Loucy (cell line): ENCODE data around the gene CHRND.

Experiments used
- H2AFZ ChIP-seq: fragments of 200-600 bp; sonication (generic); 2 replicates; pipeline ENCODE4 v1.6.0; 2016; ENCODE audit warnings: antibody characterized with exemption, mild to moderate bottlenecking, low read length, moderate library complexity
- H3F3A ChIP-seq: fragments of 200-600 bp; 2 replicates; pipeline ENCODE4 v1.6.0; 2016; ENCODE audit warnings: antibody characterized with exemption, low read depth, mild to moderate bottlenecking
- H3K27me3 ChIP-seq: fragments of 200-600 bp; sonication (generic); 2 replicates; pipeline ENCODE4 v1.6.1; 2014; ENCODE audit warnings: low read length, mild to moderate bottlenecking; ENCODE audit not compliant: insufficient read depth, poor library complexity, severe bottlenecking
- H3K36me3 ChIP-seq: fragments of 200-600 bp; sonication (generic); 2 replicates; pipeline ENCODE4 v1.6.1; 2016; ENCODE audit warnings: low read length; ENCODE audit not compliant: insufficient read depth
- H3K4me1 ChIP-seq: fragments of 200-600 bp; sonication (generic); 2 replicates; pipeline ENCODE4 v1.5.1; 2014; ENCODE audit warnings: low read length, mild to moderate bottlenecking; ENCODE audit not compliant: insufficient read depth, poor library complexity, severe bottlenecking
- H3K4me2 ChIP-seq: fragments of 200-600 bp; sonication (generic); 2 replicates; pipeline ENCODE4 v1.6.0; 2014; ENCODE audit warnings: antibody characterized with exemption, low read length, low read depth, mild to moderate bottlenecking; ENCODE audit not compliant: poor library complexity, severe bottlenecking
- H3K4me3 ChIP-seq: fragments of 200-600 bp; sonication (generic); 2 replicates; pipeline ENCODE4 v1.5.1; 2014; ENCODE audit warnings: low read length, mild to moderate bottlenecking, mixed read lengths; ENCODE audit not compliant: poor library complexity, severe bottlenecking
- H3K79me2 ChIP-seq: fragments of 200-600 bp; sonication (generic); 2 replicates; pipeline ENCODE4 v1.6.1; 2014; ENCODE audit warnings: low read length; ENCODE audit not compliant: insufficient read depth
- H3K9ac ChIP-seq: fragments of 200-600 bp; sonication (generic); 2 replicates; pipeline ENCODE4 v1.6.0; 2014; ENCODE audit warnings: mild to moderate bottlenecking, low read depth, low read length, moderate library complexity; ENCODE audit not compliant: poor library complexity, severe bottlenecking
- H3K9me2 ChIP-seq: fragments of 200-600 bp; sonication (generic); replicated peaks from 2 replicates; pipeline ENCODE4 v1.6.1; 2016; ENCODE audit warnings: low read depth, low read length, mixed read lengths
- H3K9me3 ChIP-seq: fragments of 200-600 bp; sonication (generic); 2 replicates; pipeline ENCODE4 v1.6.1; 2014; ENCODE audit warnings: mild to moderate bottlenecking, antibody characterized with exemption, low read length, low read depth; ENCODE audit not compliant: insufficient read depth
- H4K20me1 ChIP-seq: fragments of 200-600 bp; sonication (generic); 2 replicates; pipeline ENCODE4 v1.6.0; 2014; ENCODE audit warnings: antibody characterized with exemption, low read length, mild to moderate bottlenecking; ENCODE audit not compliant: insufficient read depth, poor library complexity, severe bottlenecking
- EZH2phosphoT487 ChIP-seq: fragments of 200-600 bp; IDR thresholded peaks from 2 replicates; pipeline ENCODE4 v1.6.1; 2018; ENCODE audit warnings: antibody characterized with exemption, mild to moderate bottlenecking, moderate library complexity, borderline replicate concordance
- TF ChIP-seq, protein P1 (sequence below): fragments of 200-600 bp; sonication (generic); conservative IDR thresholded peaks from 2 replicates; pipeline ENCODE4 v1.5.1; 2014; ENCODE audit warnings: mild to moderate bottlenecking, antibody characterized with exemption, low read length

CHRND gene

GRCh38 chr2:232520489-232520888 is 5.5 kb upstream of the CHRND start:
- Histone ChIP-seq H3K4me1 (no peaks in the 10 kb centered on the region), H4K20me1 (no peaks in the 10 kb centered on the region), H3K4me2 (no peak overlapping the region), H3K27me3 (no peaks in the 10 kb centered on the region), H3F3A (no peaks in the 10 kb centered on the region), H3K9me2 (no peaks in the 10 kb centered on the region), H3K4me3 (no peak overlapping the region), H3K9ac (no peak overlapping the region), H2AFZ (no peak overlapping the region), H3K79me2 (no peaks in the 10 kb centered on the region), H3K36me3 (no peaks in the 10 kb centered on the region), H3K9me3 (no peaks in the 10 kb centered on the region)
- TF ChIP-seq EZH2phosphoT487, result no peak
- TF ChIP-seq, protein P1, sequence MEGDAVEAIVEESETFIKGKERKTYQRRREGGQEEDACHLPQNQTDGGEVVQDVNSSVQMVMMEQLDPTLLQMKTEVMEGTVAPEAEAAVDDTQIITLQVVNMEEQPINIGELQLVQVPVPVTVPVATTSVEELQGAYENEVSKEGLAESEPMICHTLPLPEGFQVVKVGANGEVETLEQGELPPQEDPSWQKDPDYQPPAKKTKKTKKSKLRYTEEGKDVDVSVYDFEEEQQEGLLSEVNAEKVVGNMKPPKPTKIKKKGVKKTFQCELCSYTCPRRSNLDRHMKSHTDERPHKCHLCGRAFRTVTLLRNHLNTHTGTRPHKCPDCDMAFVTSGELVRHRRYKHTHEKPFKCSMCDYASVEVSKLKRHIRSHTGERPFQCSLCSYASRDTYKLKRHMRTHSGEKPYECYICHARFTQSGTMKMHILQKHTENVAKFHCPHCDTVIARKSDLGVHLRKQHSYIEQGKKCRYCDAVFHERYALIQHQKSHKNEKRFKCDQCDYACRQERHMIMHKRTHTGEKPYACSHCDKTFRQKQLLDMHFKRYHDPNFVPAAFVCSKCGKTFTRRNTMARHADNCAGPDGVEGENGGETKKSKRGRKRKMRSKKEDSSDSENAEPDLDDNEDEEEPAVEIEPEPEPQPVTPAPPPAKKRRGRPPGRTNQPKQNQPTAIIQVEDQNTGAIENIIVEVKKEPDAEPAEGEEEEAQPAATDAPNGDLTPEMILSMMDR, result no peak

DNA sequence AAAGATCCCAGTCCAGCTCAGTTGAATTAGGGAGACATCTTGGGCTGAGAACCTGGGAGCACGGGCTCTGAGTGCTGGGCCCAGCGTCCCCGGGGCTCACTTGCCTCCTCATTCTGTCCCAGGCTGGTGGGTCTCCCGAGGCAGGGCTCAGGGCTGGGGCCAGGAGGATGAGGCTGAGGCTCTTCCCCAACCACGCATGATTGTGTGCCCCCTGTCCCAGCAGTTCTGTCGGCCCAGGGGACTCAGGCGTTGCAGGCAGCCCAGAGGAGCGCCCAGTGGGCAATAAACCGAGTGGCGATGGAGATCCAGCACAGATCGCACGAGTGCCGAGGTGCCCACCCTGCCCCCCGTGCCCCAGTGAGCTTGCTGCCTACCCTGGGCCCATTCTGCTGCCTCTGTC is 4.9 kb upstream of the CHRND start:
- no peaks in the 10 kb centered on the region for H3K9me2 ChIP-seq
- no peak overlapping the region for H3K9ac ChIP-seq
- H4K20me1 ChIP-seq, result no peaks in the 10 kb centered on the region
- no peaks in the 10 kb centered on the region for H3K9me3 ChIP-seq
- H3K36me3 ChIP-seq, result no peaks in the 10 kb centered on the region
- no peaks in the 10 kb centered on the region for H3K79me2 ChIP-seq
- H2AFZ ChIP-seq, result no peak overlapping the region
- no peak overlapping the region for H3K4me2 ChIP-seq
- H3F3A ChIP-seq, result no peaks in the 10 kb centered on the region
- no peaks in the 10 kb centered on the region for H3K4me1 ChIP-seq
- TF ChIP-seq, protein P1, result no peak
- no peak for TF ChIP-seq EZH2phosphoT487
- no peaks in the 10 kb centered on the region for H3K27me3 ChIP-seq
- H3K4me3 ChIP-seq, result no peak overlapping the region

DNA sequence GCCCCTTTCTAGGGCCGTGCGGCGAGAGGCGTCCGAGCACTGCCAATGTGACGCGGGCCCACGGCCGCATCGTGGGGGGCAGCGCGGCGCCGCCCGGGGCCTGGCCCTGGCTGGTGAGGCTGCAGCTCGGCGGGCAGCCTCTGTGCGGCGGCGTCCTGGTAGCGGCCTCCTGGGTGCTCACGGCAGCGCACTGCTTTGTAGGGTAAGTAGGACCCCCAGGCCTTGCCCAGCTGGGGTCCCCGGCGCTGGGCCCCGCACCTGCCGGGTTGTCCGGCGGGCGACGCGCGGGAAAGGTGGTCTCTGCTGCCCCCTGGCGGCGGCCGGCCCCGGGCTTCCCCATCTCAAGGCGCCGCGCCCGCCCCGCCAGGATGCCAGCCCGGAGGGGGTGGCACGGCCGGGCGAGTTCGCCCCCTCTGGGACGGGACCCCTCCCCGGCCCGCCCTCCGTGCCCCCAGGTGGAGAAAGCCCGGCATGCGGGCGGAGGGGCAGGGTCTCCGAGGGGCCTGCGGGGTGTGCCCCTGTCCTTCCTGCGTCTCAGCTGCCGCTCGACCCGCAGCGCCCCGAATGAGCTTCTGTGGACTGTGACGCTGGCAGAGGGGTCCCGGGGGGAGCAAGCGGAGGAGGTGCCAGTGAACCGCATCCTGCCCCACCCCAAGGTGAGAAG is 3.9 kb upstream of the CHRND start:
- Histone ChIP-seq H3K4me2 (no peak overlapping the region), H3K27me3 (no peaks in the 10 kb centered on the region), H3K9ac (no peak overlapping the region), H3K4me1 (no peaks in the 10 kb centered on the region), H4K20me1 (no peaks in the 10 kb centered on the region), H3K9me2 (no peaks in the 10 kb centered on the region), H3K79me2 (no peaks in the 10 kb centered on the region), H3K36me3 (no peaks in the 10 kb centered on the region), H3F3A (no peaks in the 10 kb centered on the region), H3K9me3 (no peaks in the 10 kb centered on the region), H3K4me3 (no peak overlapping the region), H2AFZ (no peak overlapping the region)
- TF ChIP-seq, protein P1, result peak; percentile 65
- TF ChIP-seq EZH2phosphoT487, result no peak
